ENCODE results near the gene LRCH1. TPM values are rescaled to one million over a fixed set of nuclear protein-coding genes. Genes with fewer than 3 reads are reported as not detected.
A peak's percentile ranks its signal among the peaks of the same experiment; 100 is the strongest.
"Not testable (repeated sequence)": the region's sequence is repeated elsewhere in the genome, so short reads cannot be mapped to it uniquely, and the experiment has no call there.

Gene LRCH1
- total and polyA plus RNA-seq, 5 donors: 4.8 to 11.4 (median 10.2) TPM

DNA sequence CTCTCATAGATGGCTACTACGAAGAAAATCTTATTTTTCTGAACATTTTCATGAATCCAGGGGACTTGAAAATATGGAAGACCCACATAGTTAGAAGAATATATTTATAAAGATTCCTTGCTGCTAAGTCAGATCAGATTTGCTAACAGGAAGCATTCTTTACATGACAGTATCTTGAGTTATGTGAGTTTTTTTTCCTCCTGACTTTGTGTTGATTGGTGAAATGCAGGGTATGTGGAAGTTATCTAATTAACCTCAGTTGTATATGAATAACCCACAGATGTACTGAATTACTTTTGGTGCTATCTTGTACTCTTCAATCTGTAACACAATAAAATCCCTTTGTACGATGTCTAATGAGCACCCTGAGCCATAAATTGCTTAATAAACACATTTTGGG, 190.2 kb downstream of the LRCH1 start:
- ATAC-seq: no peak
- intact Hi-C loops (cut with DNase I): no loop called here
- 78% methylated on average over 2 of the region's 2 CpGs for WGBS
- DNase-seq: no peak
- no peaks in the 10 kb centered on the region for H3K27me3 ChIP-seq (ENCODE audit: control insufficient read depth, insufficient read depth)
- H3K4me1 ChIP-seq (ENCODE audit: control insufficient read depth, insufficient read depth, low read length): no peaks in the 10 kb centered on the region
- no peaks in the 10 kb centered on the region for H3K9me3 ChIP-seq (ENCODE audit: control insufficient read depth, low read length)
- H3K4me3 ChIP-seq (ENCODE audit: low read length): no peak overlapping the region
- no peak overlapping the region for H3K27ac ChIP-seq (ENCODE audit: low read length)

DNA sequence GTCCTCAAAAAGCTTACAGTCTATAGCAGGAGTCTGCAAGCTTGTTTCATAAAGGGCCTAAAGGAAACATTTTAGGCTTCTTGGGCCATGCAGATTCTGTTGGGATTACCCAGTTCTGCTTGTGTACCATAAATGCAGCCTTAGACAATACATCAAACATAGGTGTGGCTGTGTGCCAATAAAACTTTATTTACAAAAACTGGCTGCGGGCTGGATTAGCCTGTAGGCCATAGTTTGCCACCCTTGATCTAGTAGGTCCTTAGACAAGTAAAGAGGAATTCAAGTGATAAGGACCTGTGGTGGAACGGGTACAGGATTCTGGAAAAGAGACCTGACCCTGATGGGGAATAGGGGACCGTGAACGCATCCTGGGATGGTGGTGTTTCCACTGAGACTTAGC, 192.1 kb downstream of the LRCH1 start:
- no peak for ATAC-seq
- Histone ChIP-seq H3K9me3 (ENCODE audit: control insufficient read depth, low read length) (no peaks in the 10 kb centered on the region), H3K4me3 (ENCODE audit: low read length) (no peak overlapping the region), H3K4me1 (ENCODE audit: control insufficient read depth, insufficient read depth, low read length) (no peaks in the 10 kb centered on the region), H3K27me3 (ENCODE audit: control insufficient read depth, insufficient read depth) (no peaks in the 10 kb centered on the region), H3K27ac (ENCODE audit: low read length) (no peak overlapping the region)
- no peak for DNase-seq
- intact Hi-C loops (cut with DNase I): no loop called here
- WGBS: 98% methylated on average over 4 of the region's 4 CpGs

DNA sequence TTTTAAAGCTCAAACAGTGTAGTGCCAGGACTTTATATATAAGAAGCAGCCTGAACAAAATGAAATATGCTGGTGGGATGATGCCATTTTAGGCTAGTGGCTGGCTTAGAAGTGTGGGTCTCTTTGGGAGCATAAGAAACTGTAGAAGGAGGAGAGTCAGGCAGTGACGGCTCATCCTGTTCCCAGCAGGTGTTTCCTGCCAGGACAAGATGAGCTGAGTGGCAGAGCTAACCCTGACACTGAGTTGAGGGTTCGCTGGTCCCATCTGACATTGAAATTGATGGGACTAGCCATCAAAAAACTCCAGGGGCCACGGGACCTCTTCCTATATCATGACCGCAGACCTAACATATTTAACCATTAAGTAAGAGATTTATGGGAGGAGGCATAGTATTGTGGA, 192.7 kb downstream of the LRCH1 start:
- H3K9me3 ChIP-seq (ENCODE audit: control insufficient read depth, low read length): no peaks in the 10 kb centered on the region
- no peak overlapping the region for H3K27ac ChIP-seq (ENCODE audit: low read length)
- H3K4me1 ChIP-seq (ENCODE audit: control insufficient read depth, insufficient read depth, low read length): no peaks in the 10 kb centered on the region
- WGBS: 92% methylated on average over 4 of the region's 4 CpGs
- no peak for ATAC-seq
- no peak overlapping the region for H3K4me3 ChIP-seq (ENCODE audit: low read length)
- DNase-seq: no peak
- H3K27me3 ChIP-seq (ENCODE audit: control insufficient read depth, insufficient read depth): no peaks in the 10 kb centered on the region
- intact Hi-C loops (cut with DNase I): no loop called here

DNA sequence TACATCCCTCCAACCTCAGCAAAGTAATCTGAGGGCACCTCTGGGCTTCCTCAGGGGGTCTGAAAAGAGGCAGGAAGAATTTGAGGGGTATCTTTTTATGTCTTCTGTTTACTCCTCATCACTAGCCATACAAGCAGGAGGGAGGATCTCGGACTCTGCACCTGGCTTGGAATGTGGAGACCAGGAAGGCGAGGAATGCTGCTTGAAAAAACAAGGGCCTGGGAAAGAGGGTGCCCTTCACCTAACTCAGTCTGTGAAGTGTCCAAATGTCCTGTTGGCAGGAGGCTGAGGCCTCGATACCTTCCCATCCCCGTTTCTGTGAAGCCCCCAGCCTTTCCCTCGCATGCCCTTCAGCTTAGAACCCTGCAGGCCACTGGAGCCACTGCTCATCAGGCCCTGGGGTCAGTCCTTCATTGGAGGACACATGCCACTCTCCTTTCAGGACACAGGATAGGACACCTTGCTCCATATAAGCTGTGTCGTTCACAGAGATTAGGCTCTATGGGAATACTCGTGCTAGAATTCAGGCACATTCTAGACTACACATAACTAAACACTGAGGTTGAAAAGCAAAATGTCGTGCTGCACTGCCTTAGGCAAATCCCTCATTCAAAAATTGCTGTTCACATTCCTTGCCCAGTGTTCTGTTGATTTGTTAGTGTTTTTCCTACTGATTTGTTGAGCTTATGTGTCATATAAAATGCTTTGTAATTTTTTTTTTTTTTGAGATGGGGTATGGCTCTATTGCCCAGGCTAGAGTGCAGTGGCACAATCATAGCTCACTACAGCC, 194.3 kb downstream of the LRCH1 start:
- Histone ChIP-seq H3K27ac (ENCODE audit: low read length) (no peak overlapping the region), H3K4me3 (ENCODE audit: low read length) (no peak overlapping the region), H3K27me3 (ENCODE audit: control insufficient read depth, insufficient read depth) (no peaks in the 10 kb centered on the region), H3K9me3 (ENCODE audit: control insufficient read depth, low read length) (no peaks in the 10 kb centered on the region), H3K4me1 (ENCODE audit: control insufficient read depth, insufficient read depth, low read length) (no peaks in the 10 kb centered on the region)
- DNase-seq: no peak
- intact Hi-C loops (cut with DNase I): no loop called here
- no peak for ATAC-seq
- WGBS: 95% methylated on average over 8 of the region's 8 CpGs

DNA sequence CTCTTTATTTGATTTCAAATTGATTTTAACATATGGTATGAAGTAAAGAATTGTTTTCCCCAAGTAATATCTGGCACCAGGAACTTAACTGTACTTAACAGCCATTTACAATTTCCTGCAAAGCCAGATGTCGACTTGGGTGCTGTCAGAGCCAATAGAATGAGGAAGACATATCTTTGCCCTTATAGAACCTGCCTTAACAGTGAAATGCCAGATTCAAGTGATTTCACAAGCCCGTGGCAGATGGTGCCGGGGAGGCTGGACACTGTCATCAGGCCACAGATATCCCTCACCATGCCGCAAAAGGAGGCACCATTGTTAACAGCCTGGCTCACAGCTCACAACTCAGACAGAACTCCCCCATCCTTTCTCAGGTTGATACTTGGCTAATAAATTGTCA, 195.3 kb downstream of the LRCH1 start:
- no peaks in the 10 kb centered on the region for H3K4me1 ChIP-seq (ENCODE audit: control insufficient read depth, insufficient read depth, low read length)
- intact Hi-C loops (cut with DNase I): no loop called here
- H3K9me3 ChIP-seq (ENCODE audit: control insufficient read depth, low read length): no peaks in the 10 kb centered on the region
- 80% methylated on average over 4 of the region's 4 CpGs for WGBS
- no peak overlapping the region for H3K27ac ChIP-seq (ENCODE audit: low read length)
- H3K4me3 ChIP-seq (ENCODE audit: low read length): no peak overlapping the region
- ATAC-seq: no peak
- DNase-seq: no peak
- no peaks in the 10 kb centered on the region for H3K27me3 ChIP-seq (ENCODE audit: control insufficient read depth, insufficient read depth)

DNA sequence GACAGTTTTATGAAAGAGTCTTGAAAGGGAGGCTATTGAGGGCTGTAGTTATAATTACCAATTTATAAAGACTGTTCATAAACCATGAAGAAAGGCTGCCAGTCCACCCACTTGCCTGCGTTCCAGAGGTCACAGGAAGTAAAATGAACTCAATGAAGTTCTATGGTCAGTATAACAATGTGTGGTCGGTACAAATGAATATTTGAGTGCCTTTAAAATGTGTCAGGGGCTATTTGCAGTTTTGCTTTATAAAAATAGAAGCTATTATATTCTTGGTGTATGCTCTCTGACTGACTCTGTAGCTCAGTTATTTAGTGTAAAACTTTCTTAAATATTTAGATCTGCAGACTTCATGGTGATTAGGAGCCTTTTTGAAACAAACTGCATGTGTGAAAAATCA, 197.0 kb downstream of the LRCH1 start:
- H3K27ac ChIP-seq (ENCODE audit: low read length): no peak overlapping the region
- no peaks in the 10 kb centered on the region for H3K27me3 ChIP-seq (ENCODE audit: control insufficient read depth, insufficient read depth)
- H3K4me3 ChIP-seq (ENCODE audit: low read length): no peak overlapping the region
- no peaks in the 10 kb centered on the region for H3K4me1 ChIP-seq (ENCODE audit: control insufficient read depth, insufficient read depth, low read length)
- intact Hi-C loops (cut with DNase I): no loop called here
- 58% methylated on average over 2 of the region's 2 CpGs for WGBS
- ATAC-seq (no peak), DNase-seq (no peak)
- no peaks in the 10 kb centered on the region for H3K9me3 ChIP-seq (ENCODE audit: control insufficient read depth, low read length)

DNA sequence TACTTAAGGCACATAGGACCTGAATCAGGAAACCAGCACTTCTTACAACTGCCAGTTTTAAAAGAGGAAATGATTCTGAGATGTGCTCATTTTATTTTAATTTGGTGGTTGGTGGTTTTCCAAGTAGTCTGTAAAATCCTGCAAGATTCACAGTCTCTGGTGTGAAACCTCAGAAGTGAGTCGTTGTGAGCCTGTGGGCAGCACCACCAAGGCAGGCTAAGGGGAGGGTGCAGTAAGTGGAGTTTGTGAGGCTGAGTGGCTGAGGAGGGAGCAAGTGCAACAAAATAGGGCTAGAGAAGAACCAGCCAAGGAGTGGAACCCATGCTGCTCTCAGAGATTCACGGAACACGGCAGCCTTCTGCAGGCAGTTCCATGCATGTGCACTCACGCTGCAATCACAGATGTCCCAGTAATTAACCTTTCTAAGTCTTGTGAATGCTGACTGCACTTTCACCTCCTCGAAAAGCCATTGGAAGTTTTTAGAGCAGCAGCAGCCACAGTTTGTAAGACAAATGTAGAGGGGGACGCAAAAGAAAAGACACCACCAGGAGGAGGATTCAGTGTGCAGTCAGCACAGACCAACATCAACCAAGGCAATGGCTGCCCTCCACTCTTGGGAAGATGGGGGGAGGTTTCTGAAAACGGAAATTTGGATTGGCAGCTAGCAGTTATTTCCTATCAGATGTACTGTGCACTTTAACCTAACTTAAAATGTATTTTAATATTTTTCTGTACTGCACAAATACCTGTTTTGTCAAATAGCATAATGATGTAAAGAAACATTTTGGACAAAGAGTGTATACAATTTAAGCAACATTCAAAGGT, 199.1 kb downstream of the LRCH1 start:
- H3K27me3 ChIP-seq (ENCODE audit: control insufficient read depth, insufficient read depth): no peaks in the 10 kb centered on the region
- no peak overlapping the region for H3K27ac ChIP-seq (ENCODE audit: low read length)
- no peaks in the 10 kb centered on the region for H3K4me1 ChIP-seq (ENCODE audit: control insufficient read depth, insufficient read depth, low read length)
- no peak overlapping the region for H3K4me3 ChIP-seq (ENCODE audit: low read length)
- H3K9me3 ChIP-seq (ENCODE audit: control insufficient read depth, low read length): no peaks in the 10 kb centered on the region
- ATAC-seq (peak in 1 of 2 donors; percentile 41), DNase-seq (no peak)
- intact Hi-C loops (cut with DNase I): no loop called here
- WGBS: 57% methylated on average over 7 of the region's 7 CpGs

DNA sequence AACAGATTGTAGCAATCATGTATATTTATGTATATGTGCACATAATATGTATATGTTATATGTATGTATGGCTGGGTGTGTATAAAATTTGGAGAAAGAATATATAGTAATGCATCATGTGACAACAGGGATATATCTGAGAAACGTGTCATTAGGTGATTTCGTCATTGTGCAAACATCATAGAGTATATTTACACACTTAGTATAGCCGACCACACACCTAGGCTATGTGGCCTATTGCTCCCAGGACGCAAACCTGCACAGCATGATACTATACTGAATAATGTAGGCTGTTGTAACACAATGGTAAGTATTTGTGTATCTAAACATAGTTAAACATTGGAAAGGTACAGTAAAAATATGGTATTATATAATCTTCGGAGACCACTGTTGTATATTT, 200.2 kb downstream of the LRCH1 start:
- ATAC-seq (no peak), DNase-seq (no peak)
- 90% methylated on average over 5 of the region's 5 CpGs for WGBS
- H3K27ac ChIP-seq (ENCODE audit: low read length): no peak overlapping the region
- no peaks in the 10 kb centered on the region for H3K9me3 ChIP-seq (ENCODE audit: control insufficient read depth, low read length)
- H3K4me3 ChIP-seq (ENCODE audit: low read length): no peak overlapping the region
- H3K27me3 ChIP-seq (ENCODE audit: control insufficient read depth, insufficient read depth): no peaks in the 10 kb centered on the region
- H3K4me1 ChIP-seq (ENCODE audit: control insufficient read depth, insufficient read depth, low read length): no peaks in the 10 kb centered on the region
- intact Hi-C loops (cut with DNase I): no loop called here

DNA sequence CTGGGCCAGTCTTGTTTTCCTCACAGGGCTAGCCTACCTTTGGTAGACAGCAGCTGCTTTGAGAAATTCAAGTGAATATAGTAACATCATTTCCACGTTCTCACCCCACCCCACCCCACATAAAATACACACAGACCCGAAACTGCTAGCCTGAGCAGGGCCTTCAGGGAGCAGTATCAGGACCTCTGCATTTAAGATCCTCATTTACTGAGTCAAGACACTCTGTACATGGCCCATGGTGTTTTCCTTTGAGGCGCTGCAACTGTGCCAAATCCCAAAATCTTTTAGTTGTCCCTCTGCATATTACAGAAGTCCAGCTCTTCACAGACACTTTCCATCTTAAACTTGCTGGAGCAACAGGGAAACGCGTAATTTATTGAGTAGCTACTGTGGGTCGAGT, 200.9 kb downstream of the LRCH1 start:
- Histone ChIP-seq H3K4me3 (ENCODE audit: low read length) (no peak overlapping the region), H3K9me3 (ENCODE audit: control insufficient read depth, low read length) (no peaks in the 10 kb centered on the region), H3K4me1 (ENCODE audit: control insufficient read depth, insufficient read depth, low read length) (no peaks in the 10 kb centered on the region), H3K27ac (ENCODE audit: low read length) (no peak overlapping the region), H3K27me3 (ENCODE audit: control insufficient read depth, insufficient read depth) (no peaks in the 10 kb centered on the region)
- DNase-seq: no peak
- no peak for ATAC-seq
- WGBS: 83% methylated on average over 6 of the region's 6 CpGs
- intact Hi-C loops (cut with DNase I): no loop called here

DNA sequence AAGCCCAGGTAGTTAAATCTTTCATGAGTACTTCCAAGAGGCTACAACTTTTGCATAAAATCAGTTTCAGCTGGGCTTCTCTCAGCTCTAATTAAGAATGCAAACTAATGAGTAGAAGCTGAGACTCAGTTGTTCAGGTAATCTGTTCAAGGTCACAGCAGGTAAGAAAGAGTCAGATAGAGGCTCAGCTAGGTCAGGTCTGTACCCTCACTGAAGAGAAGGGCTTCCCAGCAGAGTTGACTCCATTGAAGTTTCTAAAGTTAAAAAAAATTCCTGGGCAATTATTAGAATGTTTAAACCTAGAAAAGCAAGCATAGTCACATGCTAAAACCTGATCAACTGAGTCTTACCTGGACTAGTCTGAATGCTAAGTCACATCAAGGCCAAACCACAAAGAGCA, 201.8 kb downstream of the LRCH1 start:
- Histone ChIP-seq H3K9me3 (ENCODE audit: control insufficient read depth, low read length) (no peaks in the 10 kb centered on the region), H3K4me1 (ENCODE audit: control insufficient read depth, insufficient read depth, low read length) (no peaks in the 10 kb centered on the region), H3K4me3 (ENCODE audit: low read length) (no peak overlapping the region), H3K27ac (ENCODE audit: low read length) (no peak overlapping the region), H3K27me3 (ENCODE audit: control insufficient read depth, insufficient read depth) (no peaks in the 10 kb centered on the region)
- DNase-seq (no peak), ATAC-seq (no peak)
- intact Hi-C loops (cut with DNase I): no loop called here

DNA sequence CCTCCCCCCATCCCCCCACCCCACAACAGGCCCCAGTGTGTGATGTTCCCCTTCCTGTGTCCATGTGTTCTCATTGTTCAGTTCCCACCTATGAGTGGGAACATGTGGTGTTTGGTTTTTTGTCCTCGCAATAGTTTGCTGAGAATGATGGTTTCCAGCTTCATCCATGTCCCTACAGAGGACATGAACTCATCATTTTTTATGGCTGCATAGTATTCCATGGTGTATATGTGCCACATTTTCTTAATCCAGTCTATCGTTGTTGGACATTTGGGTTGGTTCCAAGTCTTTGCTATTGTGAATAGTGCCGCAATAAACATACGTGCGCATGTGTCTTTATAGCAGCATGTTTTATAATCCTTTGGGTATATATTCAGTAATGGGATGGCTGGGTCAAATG, 202.5 kb downstream of the LRCH1 start:
- H3K9me3 ChIP-seq (ENCODE audit: control insufficient read depth, low read length); intact Hi-C loops (cut with DNase I); H3K27me3 ChIP-seq (ENCODE audit: control insufficient read depth, insufficient read depth); H3K4me3 ChIP-seq (ENCODE audit: low read length); DNase-seq; H3K27ac ChIP-seq (ENCODE audit: low read length); ATAC-seq; H3K4me1 ChIP-seq (ENCODE audit: control insufficient read depth, insufficient read depth, low read length): not testable (repeated sequence)
- WGBS: 97% methylated on average over 4 of the region's 5 CpGs

Data from right cardiac atrium (tissue), 5 donors.